Measurements from ENCODE around the gene MAGOH. TPM values are rescaled to one million over a fixed set of nuclear protein-coding genes. Genes with fewer than 3 reads are reported as not detected.

MAGOH gene
- total RNA-seq, 1 donor from 2014 or later, result 33.4 TPM

GRCh38 chr1:53180951-53181350 lies 57.4 kb downstream of the MAGOH start:
- Histone ChIP-seq H3K9ac (ENCODE audit: low read depth in 1 of 3, low read length in 3 of 3) (no peak overlapping the region), H3K27me3 (ENCODE audit: control insufficient read depth in 3 of 3, insufficient read depth in 3 of 3, low read length in 3 of 3) (no peaks in the 10 kb centered on the region), H3K4me3 (ENCODE audit: low read length in 3 of 3) (no peak overlapping the region), H3K9me3 (ENCODE audit: control insufficient read depth in 3 of 3, low read length in 3 of 3) (no peaks in the 10 kb centered on the region), H3K4me1 (ENCODE audit: control insufficient read depth in 3 of 3, insufficient read depth in 3 of 3, low read length in 3 of 3) (peaks cover 0 to 3% (median 3%) of the 10 kb centered on the region in 3 donors), H3K36me3 (ENCODE audit: control insufficient read depth in 3 of 3, insufficient read depth in 3 of 3, low read length in 3 of 3) (no peaks in the 10 kb centered on the region), H3K27ac (ENCODE audit: low read depth, low read length) (no peak overlapping the region)

- no peaks in the 10 kb centered on the region for H3K27me3 ChIP-seq (ENCODE audit: control insufficient read depth in 3 of 3, insufficient read depth in 3 of 3, low read length in 3 of 3)
- no peak overlapping the region for H3K4me3 ChIP-seq (ENCODE audit: low read length in 3 of 3)
- H3K27ac ChIP-seq (ENCODE audit: low read depth, low read length), result no peak overlapping the region
- H3K36me3 ChIP-seq (ENCODE audit: control insufficient read depth in 3 of 3, insufficient read depth in 3 of 3, low read length in 3 of 3), result no peaks in the 10 kb centered on the region
- no peak overlapping the region for H3K9ac ChIP-seq (ENCODE audit: low read depth in 1 of 3, low read length in 3 of 3)
- peaks cover 0 to 8% (median 3%) of the 10 kb centered on the region in 3 donors for H3K4me1 ChIP-seq (ENCODE audit: control insufficient read depth in 3 of 3, insufficient read depth in 3 of 3, low read length in 3 of 3)
- no peaks in the 10 kb centered on the region for H3K9me3 ChIP-seq (ENCODE audit: control insufficient read depth in 3 of 3, low read length in 3 of 3)
Measured at GRCh38 chr1:53180226-53180625, 58.1 kb downstream of the MAGOH start.

Other genes starting within 250 kb of the MAGOH start
- gene PODN, start 176.3 kb downstream of the MAGOH start, total RNA-seq, result 3.7 TPM
- not detected for gene SLC1A7, start 95.9 kb downstream of the MAGOH start, total RNA-seq
- gene CPT2, start 41.7 kb downstream of the MAGOH start, total RNA-seq, result 8.9 TPM
- gene CZIB, start 17.9 kb downstream of the MAGOH start, total RNA-seq, result 38.1 TPM
- gene LRP8, start 89.6 kb upstream of the MAGOH start, total RNA-seq, result 1.6 TPM
- not detected for gene DMRTB1, start 220.9 kb upstream of the MAGOH start, total RNA-seq

Data from skeletal muscle tissue (tissue), 4 donors.